ENCODE results near the gene CRLF3.

The CRLF3 gene

GRCh38 chr17:30809867-30810266 is 14.6 kb downstream of the CRLF3 start:
- H3K36me3 ChIP-seq = peaks cover 11% of the 10 kb centered on the region
- no peak overlapping the region for H3K27ac ChIP-seq
- no peaks in the 10 kb centered on the region for H3K27me3 ChIP-seq (ENCODE audit: insufficient read depth, low read depth, severe bottlenecking)
- TF ChIP-seq, protein P1, sequence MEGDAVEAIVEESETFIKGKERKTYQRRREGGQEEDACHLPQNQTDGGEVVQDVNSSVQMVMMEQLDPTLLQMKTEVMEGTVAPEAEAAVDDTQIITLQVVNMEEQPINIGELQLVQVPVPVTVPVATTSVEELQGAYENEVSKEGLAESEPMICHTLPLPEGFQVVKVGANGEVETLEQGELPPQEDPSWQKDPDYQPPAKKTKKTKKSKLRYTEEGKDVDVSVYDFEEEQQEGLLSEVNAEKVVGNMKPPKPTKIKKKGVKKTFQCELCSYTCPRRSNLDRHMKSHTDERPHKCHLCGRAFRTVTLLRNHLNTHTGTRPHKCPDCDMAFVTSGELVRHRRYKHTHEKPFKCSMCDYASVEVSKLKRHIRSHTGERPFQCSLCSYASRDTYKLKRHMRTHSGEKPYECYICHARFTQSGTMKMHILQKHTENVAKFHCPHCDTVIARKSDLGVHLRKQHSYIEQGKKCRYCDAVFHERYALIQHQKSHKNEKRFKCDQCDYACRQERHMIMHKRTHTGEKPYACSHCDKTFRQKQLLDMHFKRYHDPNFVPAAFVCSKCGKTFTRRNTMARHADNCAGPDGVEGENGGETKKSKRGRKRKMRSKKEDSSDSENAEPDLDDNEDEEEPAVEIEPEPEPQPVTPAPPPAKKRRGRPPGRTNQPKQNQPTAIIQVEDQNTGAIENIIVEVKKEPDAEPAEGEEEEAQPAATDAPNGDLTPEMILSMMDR (IDR thresholded peaks at IDR 0.05; ENCODE audit: low read depth, low read length) = no peak
- no peak for DNase-seq
- no peaks in the 10 kb centered on the region for H3K9me3 ChIP-seq (ENCODE audit: severe bottlenecking)
- H3K4me3 ChIP-seq (ENCODE audit: low read depth, low read length) = no peak overlapping the region

DNA sequence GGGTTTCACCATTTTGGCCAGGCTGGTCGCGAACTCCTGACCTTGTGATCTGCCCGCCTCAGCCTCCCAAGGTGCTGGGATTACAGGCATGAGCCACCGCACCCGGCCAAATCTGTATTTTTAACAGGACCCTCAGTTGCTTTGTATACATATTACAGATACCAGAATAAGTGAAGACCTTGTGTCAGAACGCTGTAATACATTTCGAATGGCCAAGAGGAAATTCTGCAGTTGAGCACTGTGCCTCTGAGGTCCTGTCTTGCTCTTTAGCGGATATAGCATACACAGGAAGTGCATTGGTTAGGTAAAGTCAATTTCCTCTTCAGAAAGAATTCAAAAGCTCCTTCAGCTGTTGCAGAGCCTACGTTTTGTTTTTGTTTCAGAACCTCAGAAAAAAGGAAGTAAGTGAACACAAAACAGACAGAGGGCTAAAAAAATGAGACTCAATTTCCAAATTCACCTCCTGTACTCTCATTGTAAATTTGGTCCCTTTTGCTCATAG is 15.7 kb downstream of the CRLF3 start:
- DNase-seq = no peak
- H3K4me3 ChIP-seq (ENCODE audit: low read depth, low read length) = no peak overlapping the region
- H3K36me3 ChIP-seq = peaks cover 19% of the 10 kb centered on the region
- H3K9me3 ChIP-seq (ENCODE audit: severe bottlenecking) = no peaks in the 10 kb centered on the region
- H3K27ac ChIP-seq = no peak overlapping the region
- TF ChIP-seq, protein P1 (IDR thresholded peaks at IDR 0.05; ENCODE audit: low read depth, low read length) = no peak
- no peaks in the 10 kb centered on the region for H3K27me3 ChIP-seq (ENCODE audit: insufficient read depth, low read depth, severe bottlenecking)

DNA sequence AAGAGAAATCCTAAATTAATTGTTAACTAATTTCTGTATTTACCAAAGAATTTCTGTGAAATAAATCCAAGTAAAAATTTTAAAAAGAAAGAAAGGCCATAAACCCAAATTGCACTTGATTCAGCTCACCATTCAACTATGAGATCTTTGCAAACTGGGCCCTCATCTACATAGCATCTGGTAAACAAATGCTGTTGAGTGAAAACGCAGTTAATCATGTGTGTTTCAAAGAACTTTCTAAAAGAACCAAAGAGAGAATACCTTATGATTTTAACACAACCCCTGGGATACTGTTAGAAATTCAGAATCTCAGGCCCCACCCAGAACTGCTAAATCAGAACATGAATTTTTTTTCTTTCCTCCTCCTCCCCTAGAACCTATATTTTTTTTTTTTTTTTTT is 16.6 kb downstream of the CRLF3 start:
- TF ChIP-seq, protein P1 (IDR thresholded peaks at IDR 0.05; ENCODE audit: low read depth, low read length) = no peak

DNA sequence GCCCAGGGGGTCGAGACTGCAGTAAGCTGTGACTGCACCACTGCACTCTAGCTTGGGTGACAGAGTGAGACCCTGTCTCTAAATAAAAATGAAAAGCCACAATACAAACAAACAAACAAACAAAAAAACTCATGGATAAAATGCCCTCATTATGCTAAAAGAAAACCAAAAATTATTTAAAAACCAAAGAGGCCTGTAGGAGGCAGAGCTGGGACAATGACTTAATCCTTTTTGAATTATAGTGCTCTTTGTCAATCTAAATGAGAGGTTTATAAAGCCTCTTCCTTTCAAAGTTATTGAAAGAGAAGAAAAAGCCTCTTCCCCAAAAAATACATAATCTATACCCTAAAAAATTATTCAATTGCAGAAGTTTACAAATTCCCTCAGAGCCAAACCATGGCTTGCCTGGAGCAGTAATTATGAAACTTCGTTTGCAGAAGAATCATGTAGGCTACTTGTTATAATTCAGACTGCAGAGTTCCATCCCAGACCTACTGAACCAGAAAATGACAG is 18.5 kb downstream of the CRLF3 start:
- TF ChIP-seq, protein P1 (IDR thresholded peaks at IDR 0.05; ENCODE audit: low read depth, low read length) = no peak
- Histone ChIP-seq H3K27me3 (ENCODE audit: insufficient read depth, low read depth, severe bottlenecking) (no peaks in the 10 kb centered on the region), H3K9me3 (ENCODE audit: severe bottlenecking) (no peaks in the 10 kb centered on the region), H3K36me3 (peaks cover 39% of the 10 kb centered on the region), H3K4me3 (ENCODE audit: low read depth, low read length) (no peak overlapping the region), H3K27ac (no peak overlapping the region)
- DNase-seq = no peak

More for the DNA sequence above, 16.6 kb downstream of the CRLF3 start:
- Histone ChIP-seq H3K36me3 (peaks cover 26% of the 10 kb centered on the region), H3K4me3 (ENCODE audit: low read depth, low read length) (no peak overlapping the region), H3K27ac (no peak overlapping the region), H3K27me3 (ENCODE audit: insufficient read depth, low read depth, severe bottlenecking) (no peaks in the 10 kb centered on the region), H3K9me3 (ENCODE audit: severe bottlenecking) (no peaks in the 10 kb centered on the region)
- DNase-seq = no peak

- Histone ChIP-seq H3K36me3 (peaks cover 50% of the 10 kb centered on the region), H3K27me3 (ENCODE audit: insufficient read depth, low read depth, severe bottlenecking) (no peaks in the 10 kb centered on the region), H3K4me3 (ENCODE audit: low read depth, low read length) (no peak overlapping the region), H3K27ac (no peak overlapping the region), H3K9me3 (ENCODE audit: severe bottlenecking) (no peaks in the 10 kb centered on the region)
- TF ChIP-seq, protein P1 (IDR thresholded peaks at IDR 0.05; ENCODE audit: low read depth, low read length) = no peak
- DNase-seq = no peak
Measured at GRCh38 chr17:30801671-30802070, 22.8 kb downstream of the CRLF3 start.

GRCh38 chr17:30796016-30796415 is 28.5 kb downstream of the CRLF3 start:
- TF ChIP-seq, protein P1 (IDR thresholded peaks at IDR 0.05; ENCODE audit: low read depth, low read length) = no peak
- Histone ChIP-seq H3K27ac (no peak overlapping the region), H3K9me3 (ENCODE audit: severe bottlenecking) (no peaks in the 10 kb centered on the region), H3K36me3 (peaks cover 70% of the 10 kb centered on the region), H3K4me3 (ENCODE audit: low read depth, low read length) (no peak overlapping the region), H3K27me3 (ENCODE audit: insufficient read depth, low read depth, severe bottlenecking) (no peaks in the 10 kb centered on the region)
- DNase-seq = no peak

Data from WERI-Rb-1 (cell line).